B cell (primary cell): ENCODE data around the gene TOX2. TPM values are rescaled to one million over a fixed set of nuclear protein-coding genes. Genes with fewer than 3 reads are reported as not detected.

Experiments used
- ATAC-seq: fragments of 200-7000 bp; cut with Tn5 transposase; one replicate; pipeline ENCODE4 v1.10.0; 2021; ENCODE audit warnings: low read depth, mild to moderate bottlenecking, moderate number of reproducible peaks, moderate library complexity
- CTCF ChIA-PET: fragments of 350-600 bp; sonication (Branson Sonifier 250); formaldehyde crosslinking; loops from one replicate; lab custom pipeline; 2021; ENCODE audit warnings: antibody characterized with exemption, inconsistent platforms; lab: Charles Lee
- POLR2A ChIA-PET: fragments of 350-600 bp; sonication (Branson Sonifier 250); formaldehyde crosslinking; loops from one replicate; lab custom pipeline; 2021; ENCODE audit warnings: antibody characterized with exemption; lab: Charles Lee
- DNase-seq: peaks from one replicate; pipeline ENCODE4 v3.0.0; 2013
- H2AFZ ChIP-seq: 2 replicates; pipeline ENCODE4 v1.6.1; 2012; ENCODE audit warnings: mild to moderate bottlenecking, low read depth, low read length; ENCODE audit not compliant: insufficient read depth, poor library complexity, severe bottlenecking
- H3K27ac ChIP-seq, 2 donors: 1 replicate in 1 of 2; 2 replicates in 1 of 2; pipeline ENCODE4 v1.5.1; 2012 to 2013; ENCODE audit warnings: low read length in 2 of 2, mild to moderate bottlenecking in 2 of 2, moderate library complexity in 1 of 2
- H3K27me3 ChIP-seq, 4 experiments: fragments of 200-600 bp in 1 of 4; sonication (generic) in 1 of 4; replicated peaks in 1 of 4; 1 replicate in 2 of 4; 2 replicates in 2 of 4; pipeline versions ENCODE4 v1.6.1 to v1.7.0; 2013 to 2016; ENCODE audit warnings: low read length in 3 of 4, mild to moderate bottlenecking in 2 of 4, mixed read lengths in 1 of 4, moderate library complexity in 1 of 4; ENCODE audit not compliant: insufficient read depth in 4 of 4, control insufficient read depth in 3 of 4; ENCODE audit errors: control extremely low read depth in 1 of 4
- H3K36me3 ChIP-seq, 2 experiments: replicated peaks in 1 of 2; 1 replicate in 1 of 2; 2 replicates in 1 of 2; pipeline versions ENCODE4 v1.6.1 to v1.7.1; 2013; ENCODE audit warnings: low read length in 1 of 2; ENCODE audit not compliant: insufficient read depth in 2 of 2, control insufficient read depth in 1 of 2; ENCODE audit errors: control extremely low read depth in 1 of 2, extremely low read depth in 1 of 2
- H3K4me1 ChIP-seq, 2 donors: fragments of 200-600 bp in 1 of 2; sonication (generic) in 1 of 2; 1 replicate in 1 of 2; 2 replicates in 1 of 2; pipeline versions ENCODE4 v1.5.1 to v1.6.1; 2013 to 2017; ENCODE audit warnings: low read length in 2 of 2; ENCODE audit not compliant: control insufficient read depth in 2 of 2, insufficient read depth in 2 of 2
- H3K4me2 ChIP-seq: replicated peaks from 2 replicates; pipeline ENCODE3; 2012; ENCODE audit warnings: mild to moderate bottlenecking, low read depth, low read length; ENCODE audit not compliant: poor library complexity, severe bottlenecking
- H3K4me3 ChIP-seq, 5 experiments: fragments of 200-600 bp in 1 of 5; sonication (generic) in 1 of 5; 1 replicate in 3 of 5; 2 replicates in 2 of 5; pipeline versions ENCODE4 v1.5.1 to v1.7.0; 2011 to 2016; ENCODE audit warnings: low read length in 4 of 5, mild to moderate bottlenecking in 4 of 5, low read depth in 2 of 5, control low read depth in 1 of 5, moderate library complexity in 1 of 5; ENCODE audit not compliant: insufficient read depth in 1 of 5; ENCODE audit errors: control extremely low read depth in 1 of 5, extremely low read depth in 1 of 5
- H3K79me2 ChIP-seq: fragments of 200-600 bp; sonication (generic); one replicate; pipeline ENCODE4 v1.6.0; 2016; ENCODE audit warnings: low read length; ENCODE audit not compliant: control insufficient read depth, insufficient read depth
- H3K9ac ChIP-seq: fragments of 200-600 bp; sonication (generic); 2 replicates; pipeline ENCODE4 v1.6.1; 2017; ENCODE audit warnings: mild to moderate bottlenecking, low read length, moderate library complexity
- H3K9me3 ChIP-seq, 3 donors: one replicate each; pipeline versions ENCODE4 v1.6.1 to v1.7.1; 2013; ENCODE audit warnings: low read length in 2 of 3; ENCODE audit not compliant: control insufficient read depth in 2 of 3, insufficient read depth in 1 of 3; ENCODE audit errors: control extremely low read depth in 1 of 3
- H4K20me1 ChIP-seq: 2 replicates; pipeline ENCODE4 v1.6.0; 2012; ENCODE audit warnings: mild to moderate bottlenecking, low read length; ENCODE audit not compliant: insufficient read depth, control insufficient read depth, poor library complexity, severe bottlenecking
- H3K27ac Mint-ChIP-seq: one replicate; pipeline ENCODE4 v1.8.0; 2021; ENCODE audit warnings: mixed read lengths
- H3K27me3 Mint-ChIP-seq: one replicate; pipeline ENCODE4 v1.8.0; 2021; ENCODE audit warnings: mixed read lengths
- H3K4me1 Mint-ChIP-seq: one replicate; pipeline ENCODE4 v1.8.0; 2021; ENCODE audit warnings: mixed read lengths
- H3K4me3 Mint-ChIP-seq: one replicate; pipeline ENCODE4 v1.8.0; 2021; ENCODE audit warnings: mixed read lengths
- H3K9me3 Mint-ChIP-seq: one replicate; pipeline ENCODE4 v1.8.0; 2022; ENCODE audit warnings: mixed read lengths; ENCODE audit not compliant: insufficient read depth
- EZH2 ChIP-seq: IDR thresholded peaks from 2 replicates; pipeline ENCODE4 v1.6.1; 2012; ENCODE audit warnings: borderline replicate concordance, low read depth, mild to moderate bottlenecking, moderate library complexity, low read length; ENCODE audit not compliant: insufficient read depth, poor library complexity, severe bottlenecking
- WGBS: methylation state at CpG from one replicate; pipeline ENCODE4 v1.1.5; 2013; ENCODE audit warnings: missing lambda C conversion rate; ENCODE audit not compliant: insufficient coverage; 5-methylcytosine and 5-hydroxymethylcytosine counted together
- intact Hi-C: fragments of 100-400 bp; cut with micrococcal nuclease; formaldehyde crosslinking; loops from one replicate; pipeline ENCODE4 v1.10.0; 2022
- polyA plus RNA-seq: library from polyadenylated mRNA; depleted of rRNA; stranded (reverse); fragments of >200 nt; gene quantifications from 2 replicates; pipeline ENCODE4 v1.2.3, GENCODE V29; 2012
- total RNA-seq, 2 donors: library from RNA; stranded (reverse); fragments of 120-200 nt in 1 of 2; gene quantifications; 1 replicate in 1 of 2; 2 replicates in 1 of 2; pipeline versions ENCODE4 v1.2.3 to v1.2.4, GENCODE V29; 2013 to 2022
- TF ChIP-seq, protein P1 (sequence below): fragments of 200-600 bp; IDR thresholded peaks from one replicate; pipeline ENCODE4 v1.8.0; 2022; ENCODE audit warnings: antibody characterized with exemption, mild to moderate bottlenecking

The TOX2 gene
- total and polyA plus RNA-seq, 2 donors (not counting 1 experiment from before 2014, with no cell fraction given): 1.2 to 4.1 TPM

DNA sequence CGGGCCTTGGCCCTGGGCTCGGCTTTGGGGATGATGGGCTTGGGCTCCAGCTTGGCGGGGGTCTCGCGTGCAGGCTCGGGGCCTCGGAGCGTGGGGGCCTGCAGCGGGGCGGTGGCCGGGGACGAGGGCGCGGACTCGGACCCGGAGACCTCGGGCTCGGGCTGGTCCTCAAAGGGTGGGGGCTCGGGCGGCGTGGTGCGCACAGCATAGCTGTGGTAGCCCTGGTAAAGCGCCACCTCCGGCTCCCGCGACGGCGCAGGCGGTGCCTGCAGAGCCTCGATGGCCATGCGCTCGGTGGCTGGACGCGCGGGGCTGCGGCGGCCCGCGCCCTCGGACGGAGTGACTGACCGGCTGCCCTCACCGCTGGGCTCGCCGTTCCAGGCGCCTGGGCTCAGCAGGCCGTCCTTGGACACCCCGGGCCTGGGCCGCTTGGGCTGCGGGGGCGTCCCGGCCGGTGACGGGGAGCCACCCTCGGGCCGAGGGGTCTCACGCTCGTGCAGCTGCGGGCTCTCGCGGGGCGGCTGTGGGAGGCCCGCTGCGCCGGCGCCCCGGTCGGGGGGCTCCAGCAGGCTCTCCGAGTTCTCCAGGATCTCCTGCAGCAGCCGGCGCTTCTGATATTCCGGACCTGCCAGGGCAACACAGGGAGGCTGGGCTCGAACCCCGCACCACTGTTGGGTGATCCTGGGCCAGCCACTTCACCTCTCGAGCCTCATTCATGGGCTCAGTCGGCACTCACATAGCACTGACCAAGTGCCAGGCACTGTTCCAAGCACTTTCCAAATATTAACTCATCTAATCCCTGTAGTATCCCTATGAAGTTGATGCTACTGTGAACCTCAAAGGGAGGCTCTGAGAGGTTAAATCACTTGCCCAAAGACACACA, 201.4 kb downstream of the TOX2 start:
- Histone ChIP-seq H2AFZ (peak overlapping the region; percentile 36), H3K9ac (no peak overlapping the region), H3K9me3 (no peaks in the 10 kb centered on the region), H3K27me3 (peaks cover 0 to 20% (median 5%) of the 10 kb centered on the region in 4 experiments), H3K4me3 (no peak overlapping the region), H3K4me2 (no peak overlapping the region), H4K20me1 (no peaks in the 10 kb centered on the region), H3K79me2 (no peaks in the 10 kb centered on the region), H3K4me1 (no peaks in the 10 kb centered on the region), H3K36me3 (no peaks in the 10 kb centered on the region), H3K27ac (no peak overlapping the region)
- POLR2A ChIA-PET: interaction anchor here (0.6 kb wide), 1 partner anchor 270 kb away, joined by 6 read pairs; no protein-coding TSS in a partner anchor
- no peak overlapping the region for H3K4me3 Mint-ChIP-seq
- H3K4me1 Mint-ChIP-seq: peaks cover 3% of the 10 kb centered on the region
- H3K9me3 Mint-ChIP-seq: no peaks in the 10 kb centered on the region
- H3K27ac Mint-ChIP-seq: no peak overlapping the region
- peaks cover 48% of the 10 kb centered on the region for H3K27me3 Mint-ChIP-seq
- intact Hi-C loops: loop anchor here (5.0 kb wide), 1 partner anchor 751 kb away; no protein-coding TSS in a partner anchor
- CTCF ChIA-PET: interaction anchor here (0.5 to 7.8 kb wide), 10 partner anchors 9 to 494 kb away, joined by 3 to 78 read pairs (median 6); partner anchors contain the start of gene FITM2
- TF ChIP-seq, protein P1, sequence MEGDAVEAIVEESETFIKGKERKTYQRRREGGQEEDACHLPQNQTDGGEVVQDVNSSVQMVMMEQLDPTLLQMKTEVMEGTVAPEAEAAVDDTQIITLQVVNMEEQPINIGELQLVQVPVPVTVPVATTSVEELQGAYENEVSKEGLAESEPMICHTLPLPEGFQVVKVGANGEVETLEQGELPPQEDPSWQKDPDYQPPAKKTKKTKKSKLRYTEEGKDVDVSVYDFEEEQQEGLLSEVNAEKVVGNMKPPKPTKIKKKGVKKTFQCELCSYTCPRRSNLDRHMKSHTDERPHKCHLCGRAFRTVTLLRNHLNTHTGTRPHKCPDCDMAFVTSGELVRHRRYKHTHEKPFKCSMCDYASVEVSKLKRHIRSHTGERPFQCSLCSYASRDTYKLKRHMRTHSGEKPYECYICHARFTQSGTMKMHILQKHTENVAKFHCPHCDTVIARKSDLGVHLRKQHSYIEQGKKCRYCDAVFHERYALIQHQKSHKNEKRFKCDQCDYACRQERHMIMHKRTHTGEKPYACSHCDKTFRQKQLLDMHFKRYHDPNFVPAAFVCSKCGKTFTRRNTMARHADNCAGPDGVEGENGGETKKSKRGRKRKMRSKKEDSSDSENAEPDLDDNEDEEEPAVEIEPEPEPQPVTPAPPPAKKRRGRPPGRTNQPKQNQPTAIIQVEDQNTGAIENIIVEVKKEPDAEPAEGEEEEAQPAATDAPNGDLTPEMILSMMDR: no peak
- no peak for TF ChIP-seq EZH2
- DNase-seq: no peak
- 35% methylated on average over 75 of the region's 76 CpGs for WGBS
- no peak for ATAC-seq
